ENCODE data around the gene ADORA1. TPM values are rescaled to one million over a fixed set of nuclear protein-coding genes. Genes with fewer than 3 reads are reported as not detected.

Gene ADORA1
- total and polyA plus RNA-seq, 2 of the 4 experiments (the other 2 are of a cell fraction), result 0.36 to 0.56 TPM

GRCh38 chr1:203169770-203170520, 42.4 kb downstream of the ADORA1 start:
- in situ Hi-C loops (cut with MboI; ENCODE audit: low sequenced_read_pairs) (no loop called here), dilution Hi-C loops (cut with HindIII; ENCODE audit: low sequenced_read_pairs, unreplicated experiment) (no loop called here), intact Hi-C loops (cut with micrococcal nuclease) (no loop called here)
- POLR2A ChIA-PET (ENCODE audit: unreplicated experiment), result no interaction called here
- Histone ChIP-seq H3K79me1 (ENCODE audit: low read depth in 1 of 2, low read length in 2 of 2) (no peaks in the 10 kb centered on the region), H2BK120ac (ENCODE audit: low read depth, low read length) (no peak overlapping the region), H2AK5ac (ENCODE audit: low read depth, low read length) (no peak overlapping the region), H3K36me3 (ENCODE audit: control insufficient read depth, insufficient read depth, low read length) (no peaks in the 10 kb centered on the region), H3K18ac (ENCODE audit: low read depth, low read length) (no peak overlapping the region), H3K9me1 (ENCODE audit: insufficient read depth, low read length) (no peaks in the 10 kb centered on the region), H3K27me3 (ENCODE audit: control insufficient read depth, insufficient read depth, low read length) (peaks cover 5% of the 10 kb centered on the region; the same call in 1 of the 2 replicates), H3K4me1 (ENCODE audit: control insufficient read depth, insufficient read depth, low read length) (no peaks in the 10 kb centered on the region), H3K9me3 (ENCODE audit: control insufficient read depth, insufficient read depth, low read length) (no peaks in the 10 kb centered on the region), H4K8ac (ENCODE audit: low read depth in 2 of 2, low read length in 2 of 2) (no peak overlapping the region), H4K20me1 (ENCODE audit: insufficient read depth, low read length) (no peaks in the 10 kb centered on the region), H3K4me2 (ENCODE audit: low read depth, low read length) (no peak overlapping the region), H3K9ac (ENCODE audit: low read depth, low read length) (no peak overlapping the region), H4K91ac (ENCODE audit: insufficient read depth, low read depth, low read length) (no peak overlapping the region), H2BK15ac (ENCODE audit: low read depth, low read length) (no peak overlapping the region), H2BK5ac (ENCODE audit: low read depth, low read length, poor library complexity, severe bottlenecking) (no peak overlapping the region), H3K56ac (ENCODE audit: extremely low read depth, insufficient read depth, low read length) (no peak overlapping the region), H3K27ac (ENCODE audit: insufficient read depth, low read length) (no peak overlapping the region), H4K5ac (ENCODE audit: low read depth, low read length) (no peak overlapping the region), H2BK20ac (ENCODE audit: low read depth, low read length) (no peak overlapping the region), H3K4me3 (ENCODE audit: insufficient read depth, low read depth, low read length) (no peak overlapping the region), H3K23ac (ENCODE audit: low read depth, low read length) (no peak overlapping the region), H2AK9ac (replicated peaks; ENCODE audit: low read depth, low read length, poor library complexity) (no peak overlapping the region), H2AFZ (replicated peaks; ENCODE audit: low read length, poor library complexity) (no peak overlapping the region), H3K4ac (ENCODE audit: low read depth, low read length) (no peak overlapping the region), H3K14ac (replicated peaks; ENCODE audit: low read depth, low read length) (no peak overlapping the region)
- no peak for TF ChIP-seq POLR2A (IDR thresholded peaks at IDR 0.05; ENCODE audit: low read depth, low read length)
- no peak for DNase-seq
- 90% methylated on average over 2 of the region's 21 CpGs; no CpG with 5 or more reads in 1 of the 2 experiments for WGBS, 2 experiments (ENCODE audit: extremely low coverage in 2 of 2, insufficient read length in 1 of 2)
- BruUV-seq (replicated peaks), result no TSS peak
- CTCF ChIA-PET, result no interaction called here
- ATAC-seq (ENCODE audit: low read depth), result no peak

All from IMR-90 (cell line).